NCI-H82 (cell line): Measurements from ENCODE around the gene CHST15.
A peak's percentile ranks its signal among the peaks of the same experiment; 100 is the strongest.
"Not testable (repeated sequence)": the region's sequence is repeated elsewhere in the genome, so short reads cannot be mapped to it uniquely, and the experiment has no call there.

ENCODE experiments used
- DNase-seq: peaks from one replicate; lab custom pipeline; 2025; lab: John Stamatoyannopoulos, UW

CHST15 gene

DNA sequence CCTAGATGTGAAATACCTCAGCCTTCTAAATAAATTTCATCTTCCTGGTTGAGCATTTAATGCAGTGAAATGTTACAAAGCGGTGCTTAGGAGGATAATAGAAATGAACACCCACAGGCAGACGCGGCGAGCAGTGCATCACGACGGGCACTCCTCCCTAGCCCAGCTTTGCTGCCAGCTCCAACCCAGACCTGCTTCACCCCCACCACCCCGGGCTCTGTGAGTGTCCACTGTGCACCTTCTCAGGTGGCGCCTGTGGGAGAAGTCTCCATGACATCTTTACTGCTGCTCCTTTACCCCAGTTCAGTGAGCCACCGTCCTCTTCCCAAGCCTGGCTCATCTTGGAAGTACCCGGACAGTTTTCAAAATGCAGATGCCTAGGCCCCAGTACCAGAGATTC, 5.2 kb upstream of the CHST15 start:
- DNase-seq = no peak

- DNase-seq = no peak
Observed at GRCh38 chr10:124097883-124098282, 4.5 kb upstream of the CHST15 start.

DNA sequence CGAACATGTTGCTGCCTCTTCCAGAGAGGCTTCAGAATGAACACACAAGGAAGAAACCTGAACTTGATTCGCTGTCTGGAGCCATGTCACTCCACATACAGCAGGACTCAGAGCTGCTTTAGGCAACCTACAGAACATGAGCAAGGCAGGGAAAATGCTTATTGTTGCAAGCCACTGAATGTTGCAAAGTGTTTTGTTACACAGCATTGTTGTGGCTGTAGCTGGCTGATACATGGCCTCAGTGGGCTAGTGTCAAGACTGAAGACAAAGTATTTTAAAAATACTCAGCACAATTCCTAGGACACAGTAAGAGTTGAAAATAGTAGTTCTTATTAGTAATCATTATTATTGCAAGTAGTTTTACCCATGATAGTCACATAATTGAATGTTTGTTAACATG, 3.1 kb upstream of the CHST15 start:
- no peak for DNase-seq

DNA sequence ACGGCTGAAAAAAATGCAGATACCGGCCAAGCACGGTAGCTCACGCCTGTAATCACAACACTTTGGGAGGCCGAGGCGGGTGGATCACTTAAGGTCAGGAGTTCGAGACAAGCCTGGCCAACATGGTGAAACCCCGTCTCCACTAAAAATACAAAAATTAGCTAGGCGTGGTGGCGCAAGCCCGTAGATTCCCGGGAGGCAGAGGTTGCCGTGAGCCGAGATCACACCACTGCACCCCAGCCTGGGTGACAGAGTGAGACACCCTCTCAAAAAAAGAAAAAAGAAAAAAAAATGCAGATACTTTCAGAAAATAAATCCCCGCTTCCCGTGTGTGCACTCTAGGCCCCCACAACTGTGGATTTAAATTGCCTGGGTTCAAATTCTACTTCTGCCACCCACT, 2.4 kb upstream of the CHST15 start:
- DNase-seq = not testable (repeated sequence)

DNA sequence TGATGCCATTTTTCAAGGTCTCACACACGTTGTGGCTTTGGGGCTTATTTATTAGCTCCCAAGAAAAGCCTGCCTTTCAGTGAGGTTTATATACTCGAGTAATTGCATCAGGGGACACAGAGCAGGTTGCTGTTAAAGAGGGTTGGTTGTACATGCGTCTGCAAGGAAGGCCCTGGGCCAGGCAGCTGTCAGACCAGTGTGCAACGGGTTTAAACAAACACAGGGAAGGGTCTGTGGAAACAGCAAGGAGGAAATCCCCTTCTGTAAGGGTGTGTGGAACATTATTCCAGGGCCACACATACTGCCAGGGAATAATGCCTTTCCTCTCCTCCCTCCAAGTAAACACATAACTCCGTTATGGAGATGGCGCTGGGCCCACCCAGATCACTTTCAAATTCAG, 1.7 kb upstream of the CHST15 start:
- peak; percentile 29 for DNase-seq

DNA sequence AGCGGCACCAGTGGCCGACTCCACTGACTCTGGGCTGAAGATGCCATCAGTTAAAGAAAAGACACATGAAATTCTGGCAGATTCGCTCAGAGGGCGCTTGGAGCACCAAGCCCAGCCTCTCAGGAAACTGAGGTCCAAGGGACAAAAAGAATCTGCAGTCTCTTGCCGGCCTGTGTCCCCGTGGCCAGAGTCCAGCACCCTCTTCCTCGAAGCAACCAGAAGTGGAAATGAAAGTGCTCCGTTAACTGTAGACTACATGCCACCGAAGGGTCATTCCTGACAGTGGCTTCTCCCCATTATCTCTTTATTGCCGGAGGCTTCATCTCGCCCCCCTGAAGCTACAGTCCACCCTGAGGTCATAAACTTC, 1.0 kb upstream of the CHST15 start:
- no peak for DNase-seq

GRCh38 chr10:124093774-124094418, 498 bp upstream of the CHST15 start:
- peak; percentile 17 for DNase-seq

DNA sequence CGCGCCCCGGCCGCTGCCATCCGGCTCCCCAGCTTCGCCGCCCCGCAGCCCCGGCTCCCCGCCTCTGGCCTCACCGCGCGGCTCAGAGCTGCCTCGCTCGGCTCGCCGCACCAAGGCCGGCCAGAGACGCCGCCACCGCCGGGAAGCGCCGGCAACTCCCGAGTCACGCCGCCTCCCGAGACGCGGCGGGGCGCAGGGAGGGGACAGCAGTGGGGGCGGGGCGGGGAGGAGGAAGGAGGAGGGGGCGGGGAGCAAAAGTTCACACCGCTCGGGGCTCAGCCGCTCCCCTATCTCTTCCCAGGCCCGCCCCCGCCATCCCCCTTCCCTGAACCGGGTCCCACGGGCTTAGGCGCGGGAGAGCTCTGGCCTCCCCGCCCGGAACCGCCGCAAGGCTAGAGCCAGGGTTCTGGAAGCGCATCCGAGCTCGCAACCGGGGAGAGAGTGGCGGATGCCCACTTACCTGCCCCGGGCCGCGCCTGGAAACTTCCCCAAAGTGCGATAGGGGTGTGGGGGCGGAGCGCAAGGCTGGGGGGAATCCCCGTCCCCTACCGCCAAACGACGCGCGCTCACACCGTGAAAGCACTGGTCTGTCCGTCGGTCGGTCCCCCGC, 1.0 kb downstream of the CHST15 start:
- peak; percentile 14 for DNase-seq

- peak; percentile 46 for DNase-seq
Observed at GRCh38 chr10:124091646-124092249, 1.6 kb downstream of the CHST15 start.

- no peak for DNase-seq
Observed at GRCh38 chr10:124090601-124091209, 2.7 kb downstream of the CHST15 start.

- DNase-seq = no peak
Observed at GRCh38 chr10:124089859-124090258, 3.5 kb downstream of the CHST15 start.

- DNase-seq = no peak
Observed at GRCh38 chr10:124088915-124089314, 4.5 kb downstream of the CHST15 start.

DNA sequence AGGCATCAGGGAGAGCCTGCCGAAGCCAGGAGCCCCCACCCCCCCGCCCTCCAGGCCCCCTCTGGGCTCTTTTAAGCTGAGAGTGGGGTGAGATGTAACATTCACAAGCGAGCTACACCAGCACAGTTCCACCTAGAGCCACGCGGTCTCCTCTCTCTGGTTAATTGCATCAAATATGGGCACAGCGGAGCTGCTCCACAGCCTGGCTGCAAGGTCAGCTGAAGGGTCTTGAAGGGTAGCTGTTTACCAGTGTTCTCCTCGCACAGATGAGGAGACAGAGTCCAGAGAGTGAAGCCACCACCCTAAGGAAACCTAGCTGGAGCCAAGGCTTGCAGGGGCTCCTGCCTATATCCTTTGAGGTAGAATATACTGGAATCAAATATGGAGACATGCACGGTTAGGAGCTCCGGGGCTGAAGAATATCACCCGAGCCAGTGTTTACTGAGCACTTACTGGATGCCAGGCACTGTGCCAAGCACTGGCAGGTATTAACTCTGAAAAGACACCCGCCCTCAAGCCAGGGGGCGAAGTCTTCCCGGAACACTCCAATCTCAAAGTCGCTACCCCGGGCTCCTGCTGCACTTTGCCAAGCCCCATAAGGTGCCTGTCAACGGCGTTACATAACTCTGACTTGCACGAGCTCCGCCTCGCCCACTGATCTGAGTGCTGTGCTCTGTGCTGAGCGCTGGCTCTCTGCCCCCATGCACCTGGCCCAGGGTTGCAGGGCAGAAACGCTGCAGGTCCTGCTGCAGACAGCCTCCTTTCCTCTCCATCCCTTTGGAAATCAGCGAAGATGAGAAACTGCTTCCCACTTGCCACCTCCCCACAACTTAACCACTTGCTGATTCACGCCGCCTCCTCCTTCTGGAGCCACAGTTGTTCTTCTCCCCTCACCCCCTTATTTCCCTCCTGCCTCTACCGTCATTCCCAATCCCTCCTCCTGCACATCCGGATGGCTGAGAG, 5.4 kb downstream of the CHST15 start:
- DNase-seq = no peak

DNA sequence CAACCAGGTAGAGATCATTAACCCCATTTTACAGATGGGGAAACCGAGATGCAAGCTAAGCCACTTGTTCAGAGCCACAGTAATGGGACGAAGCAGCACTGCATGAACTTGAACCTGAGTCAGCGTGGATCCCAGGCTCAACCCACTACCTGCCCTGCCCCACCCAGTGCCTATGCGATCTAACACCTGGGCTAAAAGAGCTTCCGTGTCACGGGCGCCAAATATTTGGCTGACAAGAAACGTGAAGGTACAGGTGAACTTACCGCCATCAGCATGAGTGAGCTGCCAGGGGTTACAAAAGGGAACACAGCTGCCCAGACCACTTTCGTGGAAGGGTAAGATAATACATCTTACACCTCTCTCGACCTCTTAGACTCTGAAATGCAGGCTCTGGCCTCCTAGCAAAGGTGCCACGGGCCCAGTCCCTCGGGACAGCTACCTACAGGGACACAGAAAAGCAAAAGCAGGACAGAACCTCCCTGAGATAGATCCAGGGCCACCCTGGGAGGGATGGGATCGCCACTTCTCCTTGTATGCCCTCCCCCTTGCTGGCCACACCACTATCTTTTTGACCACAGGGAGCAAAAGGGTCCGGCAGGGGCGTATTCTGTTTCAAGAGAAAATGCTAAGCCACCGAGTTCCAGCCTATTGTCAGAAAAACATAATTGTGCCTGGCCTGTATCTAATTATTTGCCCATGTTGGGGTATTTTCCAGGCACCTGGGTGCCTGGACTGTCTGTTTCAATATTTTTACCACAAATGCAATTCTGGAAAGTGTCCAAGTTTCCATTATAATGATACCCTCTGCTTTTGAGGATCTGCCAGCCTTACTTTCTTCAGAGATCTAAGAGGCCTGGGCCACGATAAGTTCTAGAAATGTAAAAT, 6.4 kb downstream of the CHST15 start:
- DNase-seq = no peak

DNA sequence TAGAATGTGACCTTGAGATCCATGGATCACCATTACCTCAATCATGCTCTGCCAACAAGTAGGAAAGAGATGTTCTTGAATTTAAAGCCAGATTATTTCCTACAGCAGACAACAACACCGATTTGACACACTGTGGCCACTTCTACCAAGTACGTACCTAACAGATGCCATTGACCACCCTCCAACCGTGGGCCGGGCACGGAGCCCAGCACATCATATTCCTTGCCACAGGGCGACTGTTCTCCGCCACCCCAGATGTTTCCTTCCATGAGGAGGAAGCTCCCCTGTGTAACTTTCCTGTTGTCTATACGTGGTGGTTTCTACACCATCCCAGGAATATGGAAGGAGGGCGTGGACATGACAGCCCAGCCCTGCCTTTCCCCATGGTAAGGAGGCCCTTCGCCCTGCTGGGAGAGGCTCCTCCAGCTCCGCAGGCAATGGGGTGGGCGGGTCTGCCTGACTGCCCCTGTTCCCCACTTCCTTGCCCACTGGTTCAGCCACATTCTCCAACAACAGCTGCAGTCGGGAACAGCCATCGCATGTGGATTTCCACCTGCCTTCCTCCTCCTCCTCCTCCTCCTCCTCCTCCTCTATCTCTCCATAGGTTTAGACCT, 7.2 kb downstream of the CHST15 start:
- DNase-seq = no peak

GRCh38 chr10:124085680-124086079, 7.7 kb downstream of the CHST15 start:
- DNase-seq = no peak

- DNase-seq = no peak
Observed at GRCh38 chr10:124084708-124085107, 8.7 kb downstream of the CHST15 start.

DNA sequence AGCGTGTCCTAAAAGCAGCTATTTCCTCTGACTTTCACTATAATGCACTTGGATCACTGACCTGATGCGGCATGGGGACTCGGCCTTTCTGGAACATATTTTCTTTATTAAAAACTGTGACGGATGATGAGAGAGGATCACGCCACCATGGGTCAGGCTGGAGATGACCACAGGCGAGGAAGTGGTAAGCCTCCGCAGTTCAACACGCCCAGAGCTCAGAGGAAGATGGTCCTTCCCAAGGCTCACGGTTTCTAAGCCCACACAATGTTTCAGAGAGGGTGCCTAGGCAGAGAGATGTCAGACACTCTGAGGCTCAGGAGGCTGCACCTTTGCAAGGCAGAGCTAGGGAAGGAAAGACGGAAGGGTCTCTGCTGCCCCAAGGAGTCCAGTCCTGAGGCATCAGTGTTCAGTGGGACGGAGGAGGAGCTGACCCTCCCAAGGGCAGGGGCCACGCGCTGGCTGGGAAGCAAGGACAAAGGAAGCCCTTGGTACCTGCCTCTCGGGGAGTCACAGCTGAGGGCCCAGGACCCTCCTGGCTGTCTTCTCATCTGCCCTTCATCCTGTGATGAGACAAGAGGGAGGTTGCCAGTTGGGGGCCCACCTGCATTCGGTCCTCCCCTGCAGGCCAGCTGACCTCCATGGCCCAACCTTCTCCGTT, 9.5 kb downstream of the CHST15 start:
- no peak for DNase-seq

DNA sequence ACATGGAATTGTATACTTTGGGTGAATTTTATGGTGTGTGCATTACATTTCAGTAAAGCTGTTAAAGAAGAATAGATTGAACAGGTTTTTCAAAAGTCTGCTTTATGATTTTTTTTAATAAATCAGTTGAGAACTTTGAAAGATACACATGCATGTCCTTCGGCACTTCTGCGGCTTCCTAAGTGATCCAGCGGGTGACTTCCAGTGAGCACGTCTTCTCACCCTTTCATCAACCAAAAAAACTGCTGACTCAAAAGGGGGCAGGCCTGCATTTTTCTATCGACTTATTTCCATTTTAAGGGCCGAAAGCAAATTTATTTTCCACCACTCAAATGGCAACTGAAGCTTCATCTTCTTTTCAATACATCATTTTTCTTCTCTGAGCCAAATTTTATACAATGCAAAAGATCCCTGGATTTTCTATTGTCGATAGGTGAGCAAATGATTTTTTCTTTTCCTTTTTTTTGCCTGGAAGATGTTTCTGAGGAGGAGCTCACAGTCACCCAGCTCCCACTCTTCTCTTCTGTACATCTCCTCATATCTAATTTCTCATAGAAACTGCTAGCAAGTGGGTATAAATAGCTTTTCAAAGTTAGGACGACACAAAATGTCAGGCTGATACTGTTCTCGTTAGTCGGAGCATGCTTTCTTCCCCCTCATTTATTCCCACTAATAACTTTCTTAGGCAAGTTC, 10.2 kb downstream of the CHST15 start:
- no peak for DNase-seq

DNA sequence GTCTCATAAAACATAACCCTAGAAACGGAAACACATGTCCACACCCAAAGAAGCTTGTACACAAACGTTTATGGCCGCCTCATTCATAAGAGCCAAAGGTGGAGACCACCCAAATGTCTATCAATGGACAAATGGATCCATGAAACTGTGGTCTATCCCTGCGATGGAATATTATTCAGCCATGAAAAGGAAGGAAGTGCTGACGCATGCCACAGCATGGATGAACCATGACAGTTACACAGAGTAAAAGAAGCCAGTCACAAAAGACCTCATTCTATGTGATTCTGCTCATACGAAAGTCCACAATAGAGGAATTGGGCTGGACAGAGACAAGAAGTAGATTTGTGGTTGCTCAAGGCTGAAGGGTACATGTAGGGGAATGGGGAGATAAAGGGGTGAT, 10.8 kb downstream of the CHST15 start:
- no peak for DNase-seq
